OCI-LY7 (cell line): ENCODE data around the gene LY6G6F. TPM values are rescaled to one million over a fixed set of nuclear protein-coding genes. Genes with fewer than 3 reads are reported as not detected.
A peak's percentile ranks its signal among the peaks of the same experiment; 100 is the strongest.

Source experiments
- BruUV-seq: library from RNA; stranded (reverse); fragments of 400-500 nt; replicated peaks from 2 replicates; lab custom pipeline; 2021; lab: Mats Ljungman, UMichigan
- CTCF ChIA-PET: fragments of 300-600 bp; sonication (Branson Sonifier 250); formaldehyde crosslinking; loops from one replicate; lab custom pipeline; 2022; ENCODE audit warnings: antibody characterized with exemption; ENCODE audit not compliant: unreplicated experiment; lab: Charles Lee
- POLR2A ChIA-PET: fragments of 300-600 bp; sonication (Branson Sonifier 250); formaldehyde crosslinking; loops from one replicate; lab custom pipeline; 2022; ENCODE audit warnings: antibody characterized with exemption; lab: Charles Lee
- DNase-seq: peaks from one replicate; pipeline ENCODE4 v3.0.0-alpha.2; 2015; ENCODE audit warnings: low spot score
- H2AFZ ChIP-seq: fragments of 200-600 bp; sonication (generic), shearing (Covaris generic); 2 replicates; pipeline ENCODE4 v1.6.1; 2014; ENCODE audit warnings: mild to moderate bottlenecking, antibody characterized with exemption, low read length, moderate library complexity
- H3K27ac ChIP-seq: fragments of 200-600 bp; sonication (generic); 2 replicates; pipeline ENCODE4 v1.5.1; 2014; ENCODE audit warnings: mixed run types, low read depth, mild to moderate bottlenecking, moderate library complexity, low read length, inconsistent platforms; ENCODE audit not compliant: poor library complexity, severe bottlenecking
- H3K36me3 ChIP-seq: fragments of 200-600 bp; sonication (generic); 2 replicates; pipeline ENCODE4 v1.6.1; 2014; ENCODE audit warnings: mild to moderate bottlenecking, antibody characterized with exemption, low read length, moderate library complexity, mixed read lengths; ENCODE audit not compliant: insufficient read depth
- H3K4me1 ChIP-seq: fragments of 200-600 bp; sonication (generic); 2 replicates; pipeline ENCODE4 v1.5.1; 2014; ENCODE audit warnings: mild to moderate bottlenecking, low read length; ENCODE audit not compliant: insufficient read depth, poor library complexity, severe bottlenecking
- H3K4me2 ChIP-seq: fragments of 200-600 bp; sonication (generic); 2 replicates; pipeline ENCODE4 v1.6.1; 2014; ENCODE audit warnings: mild to moderate bottlenecking, low read length
- H3K4me3 ChIP-seq: fragments of 200-600 bp; sonication (generic); 2 replicates; pipeline ENCODE4 v1.5.1; 2014; ENCODE audit warnings: mild to moderate bottlenecking, low read depth, low read length; ENCODE audit not compliant: poor library complexity, severe bottlenecking
- H3K79me2 ChIP-seq: fragments of 200-600 bp; sonication (generic); 2 replicates; pipeline ENCODE4 v1.6.1; 2016; ENCODE audit warnings: low read depth, mild to moderate bottlenecking, low read length, moderate library complexity, mixed read lengths; ENCODE audit not compliant: insufficient read depth
- H3K9me2 ChIP-seq: fragments of 200-600 bp; sonication (generic); 2 replicates; pipeline ENCODE4 v1.6.1; 2016; ENCODE audit warnings: mild to moderate bottlenecking, low read length, mixed read lengths; ENCODE audit not compliant: insufficient read depth
- H3K9me3 ChIP-seq: fragments of 200-600 bp; sonication (generic); 2 replicates; pipeline ENCODE4 v1.6.1; 2014; ENCODE audit warnings: mild to moderate bottlenecking, mixed run types, low read length, mixed read lengths
- H4K20me1 ChIP-seq: fragments of 200-600 bp; sonication (generic); 2 replicates; pipeline ENCODE4 v1.6.1; 2014; ENCODE audit warnings: mild to moderate bottlenecking, antibody characterized with exemption, low read length, moderate library complexity, mixed read lengths; ENCODE audit not compliant: insufficient read depth
- EZH2phosphoT487 ChIP-seq: fragments of 200-600 bp; sonication (generic); IDR thresholded peaks from 2 replicates; pipeline ENCODE4 v1.6.1; 2018; ENCODE audit warnings: low read depth, borderline replicate concordance, mild to moderate bottlenecking, mixed run types, antibody characterized with exemption, low read length, moderate library complexity, mixed read lengths
- intact Hi-C: fragments of 100-400 bp; cut with micrococcal nuclease; formaldehyde crosslinking; loops from one replicate; pipeline ENCODE4 v1.10.0; 2022; ENCODE audit not compliant: unreplicated experiment
- total RNA-seq, 2 experiments: library from RNA; depleted of rRNA in 1 of 2; stranded (reverse); fragments of >200 nt in 1 of 2; shearing (Covaris generic) in 1 of 2; gene quantifications; 2 replicates each; pipeline ENCODE4 v1.2.3, GENCODE V29; 2014 to 2022
- TF ChIP-seq, protein P1 (sequence below): fragments of 200-600 bp; sonication (generic); conservative IDR thresholded peaks from 2 replicates; pipeline ENCODE4 v1.5.1; 2014; ENCODE audit warnings: mild to moderate bottlenecking, antibody characterized with exemption, low read length, moderate library complexity, mixed read lengths

LY6G6F gene
- total RNA-seq, 2 experiments from 2014 or later: not detected

DNA sequence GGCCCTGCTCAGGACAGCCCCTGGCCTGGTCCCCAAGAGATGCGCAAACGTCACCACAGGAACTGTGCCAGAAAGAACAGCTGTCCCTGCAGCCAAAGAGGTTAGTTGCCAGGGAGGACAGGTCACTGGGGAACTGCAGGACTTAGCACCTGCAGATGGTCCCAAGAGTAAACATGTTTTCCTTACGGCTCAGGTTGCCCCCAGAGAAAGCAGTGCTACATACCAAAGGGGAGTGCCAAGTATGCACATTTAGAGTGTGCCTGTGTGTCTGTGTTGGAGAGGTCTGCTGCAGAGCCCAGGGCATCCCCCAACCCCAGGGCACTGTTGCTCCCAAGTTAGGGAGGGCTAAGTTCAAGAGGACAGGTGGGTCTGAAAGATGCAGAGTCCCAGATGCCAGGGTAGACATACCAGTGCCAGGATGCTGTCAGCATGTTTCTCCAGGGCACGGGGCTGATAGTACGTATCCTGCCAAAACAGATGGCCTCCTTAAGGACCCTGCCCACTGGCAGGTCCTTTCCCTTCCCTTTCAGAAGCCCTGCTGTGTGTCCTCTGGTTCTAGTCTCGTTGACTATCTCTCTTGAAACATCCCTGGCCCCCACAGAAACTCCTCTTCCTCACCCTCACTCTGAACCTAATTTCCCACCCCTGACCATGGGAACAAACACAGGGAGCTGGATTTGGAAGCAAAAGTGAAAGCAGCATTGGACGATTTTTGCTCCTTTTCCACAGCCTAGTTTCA is 4.8 kb upstream of the LY6G6F start:
- ChIA-PET CTCF (no interaction called here), POLR2A (interaction anchor here (0.6 kb wide), 1 partner anchor 70 kb away, joined by 3 read pairs; no protein-coding TSS in a partner anchor)
- intact Hi-C loops: loop anchor here (2.0 to 10.0 kb wide), 3 partner anchors 25 to 253 kb away; partner anchors contain the start of genes NELFE and SKIC2
- Histone ChIP-seq H3K79me2 (peaks cover 14% of the 10 kb centered on the region; the same call in 1 of the 2 replicates), H3K4me2 (peak overlapping the region; percentile 98), H2AFZ (peak overlapping the region; percentile 88; the same call in 1 of the 2 replicates), H3K9me2 (no peaks in the 10 kb centered on the region), H3K27ac (peak overlapping the region; percentile 74), H3K9me3 (no peaks in the 10 kb centered on the region), H3K4me1 (peaks cover 20% of the 10 kb centered on the region), H3K4me3 (peak overlapping the region; percentile 78), H4K20me1 (no peaks in the 10 kb centered on the region), H3K36me3 (peaks cover 18% of the 10 kb centered on the region)
- TF ChIP-seq, protein P1, sequence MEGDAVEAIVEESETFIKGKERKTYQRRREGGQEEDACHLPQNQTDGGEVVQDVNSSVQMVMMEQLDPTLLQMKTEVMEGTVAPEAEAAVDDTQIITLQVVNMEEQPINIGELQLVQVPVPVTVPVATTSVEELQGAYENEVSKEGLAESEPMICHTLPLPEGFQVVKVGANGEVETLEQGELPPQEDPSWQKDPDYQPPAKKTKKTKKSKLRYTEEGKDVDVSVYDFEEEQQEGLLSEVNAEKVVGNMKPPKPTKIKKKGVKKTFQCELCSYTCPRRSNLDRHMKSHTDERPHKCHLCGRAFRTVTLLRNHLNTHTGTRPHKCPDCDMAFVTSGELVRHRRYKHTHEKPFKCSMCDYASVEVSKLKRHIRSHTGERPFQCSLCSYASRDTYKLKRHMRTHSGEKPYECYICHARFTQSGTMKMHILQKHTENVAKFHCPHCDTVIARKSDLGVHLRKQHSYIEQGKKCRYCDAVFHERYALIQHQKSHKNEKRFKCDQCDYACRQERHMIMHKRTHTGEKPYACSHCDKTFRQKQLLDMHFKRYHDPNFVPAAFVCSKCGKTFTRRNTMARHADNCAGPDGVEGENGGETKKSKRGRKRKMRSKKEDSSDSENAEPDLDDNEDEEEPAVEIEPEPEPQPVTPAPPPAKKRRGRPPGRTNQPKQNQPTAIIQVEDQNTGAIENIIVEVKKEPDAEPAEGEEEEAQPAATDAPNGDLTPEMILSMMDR: no peak
- no peak for TF ChIP-seq EZH2phosphoT487
- no TSS peak for BruUV-seq
- no peak for DNase-seq

GRCh38 chr6:31702405-31702818 is 4.3 kb upstream of the LY6G6F start:
- TF ChIP-seq EZH2phosphoT487: no peak
- TF ChIP-seq, protein P1: no peak
- CTCF ChIA-PET: no interaction called here
- peaks cover 14% of the 10 kb centered on the region; the same call in 1 of the 2 replicates for H3K79me2 ChIP-seq
- H4K20me1 ChIP-seq: no peaks in the 10 kb centered on the region
- H3K4me1 ChIP-seq: peaks cover 20% of the 10 kb centered on the region
- H3K4me3 ChIP-seq: peak overlapping the region; percentile 78
- H3K9me2 ChIP-seq: no peaks in the 10 kb centered on the region
- intact Hi-C loops: loop anchor here (2.0 to 10.0 kb wide), 3 partner anchors 24 to 252 kb away; partner anchors contain the start of genes NELFE and SKIC2
- TSS peak; percentile 80 for BruUV-seq
- H3K4me2 ChIP-seq: peak overlapping the region; percentile 98
- POLR2A ChIA-PET: interaction anchor here (0.6 to 0.9 kb wide), 2 partner anchors 69 to 125 kb away, joined by 3 to 4 read pairs; partner anchors contain the start of gene HSPA1B
- no peaks in the 10 kb centered on the region for H3K9me3 ChIP-seq
- peaks cover 16% of the 10 kb centered on the region for H3K36me3 ChIP-seq
- H2AFZ ChIP-seq: peak overlapping the region; percentile 88
- H3K27ac ChIP-seq: peak overlapping the region; percentile 74
- DNase-seq: no peak
